ENCODE measurements around the gene CDH2.
"Not testable (repeated sequence)": the region's sequence is repeated elsewhere in the genome, so short reads cannot be mapped to it uniquely, and the experiment has no call there.

CDH2 gene

GRCh38 chr18:27921392-27921791 is 255.5 kb downstream of the CDH2 start:
- no peak for DNase-seq (ENCODE audit: low read depth in 3 of 3)

GRCh38 chr18:27920836-27921235 is 256.1 kb downstream of the CDH2 start:
- no peak for DNase-seq (ENCODE audit: low read depth in 3 of 3)

- DNase-seq (ENCODE audit: low read depth in 3 of 3): not testable (repeated sequence)
Observed at GRCh38 chr18:27906189-27906588, 270.7 kb downstream of the CDH2 start.

- DNase-seq (ENCODE audit: low read depth in 3 of 3): no peak
Observed at GRCh38 chr18:27903906-27904305, 273.0 kb downstream of the CDH2 start.

GRCh38 chr18:27901424-27902226 is 275.3 kb downstream of the CDH2 start:
- DNase-seq (ENCODE audit: low read depth in 3 of 3): no peak
